Activated CD8-positive, alpha-beta memory T cell treated with anti-CD3 and anti-CD28 coated beads, Interleukin-2, amount 10 ng/mL, durations not matched to agents 7 days and 5 days (primary cell): ENCODE measurements around the gene GLRA2. TPM values are rescaled to one million over a fixed set of nuclear protein-coding genes. Genes with fewer than 3 reads are reported as not detected.
"Not testable (repeated sequence)": the region's sequence is repeated elsewhere in the genome, so short reads cannot be mapped to it uniquely, and the experiment has no call there.

Experiments used
- ATAC-seq: fragments of 150-1000 bp; cut with Tn5 transposase; one replicate; pipeline ENCODE4 v1.10.0; 2021; ENCODE audit warnings: moderate library complexity
- CTCF ChIA-PET: fragments of 350-600 bp; sonication (Branson Sonifier 250); formaldehyde crosslinking; loops from one replicate; lab custom pipeline; 2021; ENCODE audit warnings: antibody characterized with exemption; lab: Charles Lee
- DNase-seq: peaks from one replicate; pipeline ENCODE4 v3.0.0-alpha.2; 2020
- H3K27ac Mint-ChIP-seq: one replicate; pipeline ENCODE4 v1.8.0; 2021; ENCODE audit warnings: mild to moderate bottlenecking, mixed read lengths
- H3K27me3 Mint-ChIP-seq: one replicate; pipeline ENCODE4 v1.8.0; 2021; ENCODE audit warnings: mixed read lengths
- H3K36me3 Mint-ChIP-seq: one replicate; pipeline ENCODE4 v1.8.0; 2021; ENCODE audit warnings: mild to moderate bottlenecking, mixed read lengths
- H3K4me1 Mint-ChIP-seq: one replicate; pipeline ENCODE4 v1.8.0; 2021; ENCODE audit warnings: mixed read lengths
- H3K4me3 Mint-ChIP-seq: one replicate; pipeline ENCODE4 v1.8.0; 2021; ENCODE audit warnings: mild to moderate bottlenecking, moderate library complexity, mixed read lengths
- H3K9me3 Mint-ChIP-seq: one replicate; pipeline ENCODE4 v1.8.0; 2022; ENCODE audit warnings: low read depth, mixed read lengths
- total RNA-seq, 2 experiments: library from RNA; stranded (reverse); gene quantifications; one replicate each; pipeline ENCODE4 v1.2.3, GENCODE V29; 2021

Gene GLRA2
- total RNA-seq, 2 experiments from 2014 or later: not detected

- Mint-ChIP-seq H3K27me3 (no peaks in the 10 kb centered on the region), H3K4me3 (no peak overlapping the region), H3K4me1 (no peaks in the 10 kb centered on the region), H3K36me3 (no peaks in the 10 kb centered on the region), H3K27ac (no peak overlapping the region), H3K9me3 (no peaks in the 10 kb centered on the region)
- no peak for DNase-seq
- CTCF ChIA-PET: no interaction called here
- no peak for ATAC-seq
Measured at GRCh38 chrX:14616836-14617235, 87.5 kb downstream of the GLRA2 start.

- no peak overlapping the region for H3K4me3 Mint-ChIP-seq
- CTCF ChIA-PET: no interaction called here
Measured at GRCh38 chrX:14618177-14618965, 89.0 kb downstream of the GLRA2 start.

GRCh38 chrX:14630733-14631132, 101.4 kb downstream of the GLRA2 start:
- H3K36me3 Mint-ChIP-seq: no peaks in the 10 kb centered on the region
- DNase-seq (no peak), ATAC-seq (no peak)
- H3K9me3 Mint-ChIP-seq: no peaks in the 10 kb centered on the region
- no peaks in the 10 kb centered on the region for H3K4me1 Mint-ChIP-seq
- no peak overlapping the region for H3K4me3 Mint-ChIP-seq
- H3K27ac Mint-ChIP-seq: no peak overlapping the region
- CTCF ChIA-PET: no interaction called here
- no peaks in the 10 kb centered on the region for H3K27me3 Mint-ChIP-seq

More at GRCh38 chrX:14618177-14618965, 89.0 kb downstream of the GLRA2 start:
- Mint-ChIP-seq H3K27ac (no peak overlapping the region), H3K4me1 (no peaks in the 10 kb centered on the region), H3K9me3 (no peaks in the 10 kb centered on the region), H3K27me3 (no peaks in the 10 kb centered on the region), H3K36me3 (no peaks in the 10 kb centered on the region)
- ATAC-seq (no peak), DNase-seq (no peak)

GRCh38 chrX:14641681-14642655, 112.6 kb downstream of the GLRA2 start:
- Mint-ChIP-seq H3K4me3 (no peak overlapping the region), H3K4me1 (no peaks in the 10 kb centered on the region), H3K36me3 (no peaks in the 10 kb centered on the region), H3K27me3 (no peaks in the 10 kb centered on the region), H3K27ac (no peak overlapping the region), H3K9me3 (no peaks in the 10 kb centered on the region)
- ATAC-seq (no peak), DNase-seq (no peak)
- CTCF ChIA-PET: no interaction called here

GRCh38 chrX:14660970-14661369, 131.6 kb downstream of the GLRA2 start:
- Mint-ChIP-seq H3K27me3 (no peaks in the 10 kb centered on the region), H3K9me3 (no peaks in the 10 kb centered on the region), H3K36me3 (no peaks in the 10 kb centered on the region), H3K4me3 (no peak overlapping the region), H3K4me1 (no peaks in the 10 kb centered on the region), H3K27ac (no peak overlapping the region)
- DNase-seq (no peak), ATAC-seq (no peak)
- CTCF ChIA-PET: no interaction called here

- H3K36me3 Mint-ChIP-seq: no peaks in the 10 kb centered on the region
- CTCF ChIA-PET: no interaction called here
- H3K9me3 Mint-ChIP-seq: peaks cover 2% of the 10 kb centered on the region
- no peak for ATAC-seq
- no peak overlapping the region for H3K4me3 Mint-ChIP-seq
- no peaks in the 10 kb centered on the region for H3K4me1 Mint-ChIP-seq
- H3K27me3 Mint-ChIP-seq: no peaks in the 10 kb centered on the region
- DNase-seq: no peak
- H3K27ac Mint-ChIP-seq: no peak overlapping the region
Measured at GRCh38 chrX:14670819-14671218, 141.5 kb downstream of the GLRA2 start.

GRCh38 chrX:14672611-14673172, 143.4 kb downstream of the GLRA2 start:
- ATAC-seq: no peak
- H3K4me1 Mint-ChIP-seq: no peaks in the 10 kb centered on the region
- peaks cover 2% of the 10 kb centered on the region for H3K9me3 Mint-ChIP-seq
- H3K36me3 Mint-ChIP-seq: no peaks in the 10 kb centered on the region
- H3K4me3 Mint-ChIP-seq: no peak overlapping the region
- DNase-seq: no peak
- H3K27ac Mint-ChIP-seq: no peak overlapping the region
- CTCF ChIA-PET: interaction anchor here (0.6 kb wide), 1 partner anchor 589 kb away, joined by 3 read pairs; no protein-coding TSS in a partner anchor
- no peaks in the 10 kb centered on the region for H3K27me3 Mint-ChIP-seq

GRCh38 chrX:14673236-14673635, 143.9 kb downstream of the GLRA2 start:
- no peak for DNase-seq
- Mint-ChIP-seq H3K36me3 (no peaks in the 10 kb centered on the region), H3K4me1 (no peaks in the 10 kb centered on the region), H3K27ac (no peak overlapping the region), H3K4me3 (no peak overlapping the region), H3K9me3 (peaks cover 2% of the 10 kb centered on the region), H3K27me3 (no peaks in the 10 kb centered on the region)
- no peak for ATAC-seq
- CTCF ChIA-PET: no interaction called here

GRCh38 chrX:14673764-14674163, 144.4 kb downstream of the GLRA2 start:
- no peaks in the 10 kb centered on the region for H3K27me3 Mint-ChIP-seq
- H3K9me3 Mint-ChIP-seq: peaks cover 2% of the 10 kb centered on the region
- H3K4me3 Mint-ChIP-seq: no peak overlapping the region
- no peaks in the 10 kb centered on the region for H3K36me3 Mint-ChIP-seq
- H3K4me1 Mint-ChIP-seq: no peaks in the 10 kb centered on the region
- no peak for DNase-seq
- no peak for ATAC-seq
- H3K27ac Mint-ChIP-seq: no peak overlapping the region
- CTCF ChIA-PET: no interaction called here

GRCh38 chrX:14675500-14675899, 146.2 kb downstream of the GLRA2 start:
- Mint-ChIP-seq H3K9me3 (peaks cover 2% of the 10 kb centered on the region), H3K27ac (no peak overlapping the region), H3K36me3 (no peaks in the 10 kb centered on the region)

GRCh38 chrX:14676431-14676830, 147.1 kb downstream of the GLRA2 start:
- Mint-ChIP-seq H3K27me3 (no peaks in the 10 kb centered on the region), H3K36me3 (no peaks in the 10 kb centered on the region), H3K4me1 (no peaks in the 10 kb centered on the region), H3K9me3 (peaks cover 2% of the 10 kb centered on the region), H3K4me3 (no peak overlapping the region), H3K27ac (no peak overlapping the region)
- CTCF ChIA-PET: no interaction called here
- DNase-seq: no peak
- no peak for ATAC-seq

More at GRCh38 chrX:14675500-14675899, 146.2 kb downstream of the GLRA2 start:
- DNase-seq (no peak), ATAC-seq (no peak)
- CTCF ChIA-PET: no interaction called here
- H3K4me3 Mint-ChIP-seq: no peak overlapping the region
- no peaks in the 10 kb centered on the region for H3K4me1 Mint-ChIP-seq
- no peaks in the 10 kb centered on the region for H3K27me3 Mint-ChIP-seq

- CTCF ChIA-PET, H3K27ac Mint-ChIP-seq, H3K4me3 Mint-ChIP-seq, H3K4me1 Mint-ChIP-seq, H3K36me3 Mint-ChIP-seq, H3K27me3 Mint-ChIP-seq, H3K9me3 Mint-ChIP-seq, DNase-seq, ATAC-seq: not testable (repeated sequence)
Measured at GRCh38 chrX:14688331-14688730, 159.0 kb downstream of the GLRA2 start.

GRCh38 chrX:14690553-14690952, 161.2 kb downstream of the GLRA2 start:
- ATAC-seq: no peak
- Mint-ChIP-seq H3K27ac (no peak overlapping the region), H3K4me3 (no peak overlapping the region), H3K36me3 (no peaks in the 10 kb centered on the region), H3K27me3 (no peaks in the 10 kb centered on the region), H3K4me1 (no peaks in the 10 kb centered on the region), H3K9me3 (no peaks in the 10 kb centered on the region)
- DNase-seq: no peak
- CTCF ChIA-PET: no interaction called here
